ENCODE measurements around the gene SCN1B. TPM values are rescaled to one million over a fixed set of nuclear protein-coding genes. Genes with fewer than 3 reads are reported as not detected.

Gene SCN1B
- total RNA-seq, 4 donors from 2014 or later = 0.60 to 14.2 (median 3.2) TPM

DNA sequence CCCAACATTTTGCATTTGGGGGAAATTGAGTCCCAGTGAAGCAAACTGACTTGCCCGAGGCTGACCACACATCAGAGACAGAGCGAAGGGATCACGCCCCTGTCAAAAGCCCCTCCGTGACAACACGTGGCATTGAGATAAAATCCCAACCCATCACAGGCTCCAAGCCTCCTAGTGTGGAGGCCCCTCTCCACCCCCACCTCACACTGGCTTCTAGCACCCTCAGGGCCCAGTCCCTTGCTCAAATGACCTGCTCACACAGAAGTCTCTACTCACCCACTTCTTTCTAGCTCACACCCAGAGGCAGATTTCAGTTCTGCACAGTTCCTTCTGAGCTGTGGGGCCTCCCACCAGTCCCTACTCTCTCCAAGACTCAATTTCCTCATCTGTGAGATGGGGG is 21.5 kb downstream of the SCN1B start:
- intact Hi-C loops (cut with DNase I; ENCODE audit: low total_unique reads) (no loop called here), in situ Hi-C loops (cut with MboI; ENCODE audit: low pct_ligation_motif_present in 1 of 4, low pct_unique_long_range_greater_than_20kb in 1 of 4, low sequenced_read_pairs in 3 of 4) (no loop called here)
- Histone ChIP-seq H3K4me3 (no peak overlapping the region), H3K36me3 (no peaks in the 10 kb centered on the region), H3K4me1 (no peaks in the 10 kb centered on the region), H3K27ac (no peak overlapping the region), H3K9me3 (no peaks in the 10 kb centered on the region), H3K27me3 (peaks cover 10% of the 10 kb centered on the region)
- TF ChIP-seq, protein P1, sequence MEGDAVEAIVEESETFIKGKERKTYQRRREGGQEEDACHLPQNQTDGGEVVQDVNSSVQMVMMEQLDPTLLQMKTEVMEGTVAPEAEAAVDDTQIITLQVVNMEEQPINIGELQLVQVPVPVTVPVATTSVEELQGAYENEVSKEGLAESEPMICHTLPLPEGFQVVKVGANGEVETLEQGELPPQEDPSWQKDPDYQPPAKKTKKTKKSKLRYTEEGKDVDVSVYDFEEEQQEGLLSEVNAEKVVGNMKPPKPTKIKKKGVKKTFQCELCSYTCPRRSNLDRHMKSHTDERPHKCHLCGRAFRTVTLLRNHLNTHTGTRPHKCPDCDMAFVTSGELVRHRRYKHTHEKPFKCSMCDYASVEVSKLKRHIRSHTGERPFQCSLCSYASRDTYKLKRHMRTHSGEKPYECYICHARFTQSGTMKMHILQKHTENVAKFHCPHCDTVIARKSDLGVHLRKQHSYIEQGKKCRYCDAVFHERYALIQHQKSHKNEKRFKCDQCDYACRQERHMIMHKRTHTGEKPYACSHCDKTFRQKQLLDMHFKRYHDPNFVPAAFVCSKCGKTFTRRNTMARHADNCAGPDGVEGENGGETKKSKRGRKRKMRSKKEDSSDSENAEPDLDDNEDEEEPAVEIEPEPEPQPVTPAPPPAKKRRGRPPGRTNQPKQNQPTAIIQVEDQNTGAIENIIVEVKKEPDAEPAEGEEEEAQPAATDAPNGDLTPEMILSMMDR (IDR thresholded peaks at IDR 0.05) = no peak
- no peak for TF ChIP-seq POLR2A (IDR thresholded peaks at IDR 0.05)
- 90% methylated on average over 5 of the region's 5 CpGs; no CpG with 5 or more reads in 1 of the 2 donors for WGBS, 2 donors (ENCODE audit: low coverage in 1 of 2)
- DNase-seq = no peak

DNA sequence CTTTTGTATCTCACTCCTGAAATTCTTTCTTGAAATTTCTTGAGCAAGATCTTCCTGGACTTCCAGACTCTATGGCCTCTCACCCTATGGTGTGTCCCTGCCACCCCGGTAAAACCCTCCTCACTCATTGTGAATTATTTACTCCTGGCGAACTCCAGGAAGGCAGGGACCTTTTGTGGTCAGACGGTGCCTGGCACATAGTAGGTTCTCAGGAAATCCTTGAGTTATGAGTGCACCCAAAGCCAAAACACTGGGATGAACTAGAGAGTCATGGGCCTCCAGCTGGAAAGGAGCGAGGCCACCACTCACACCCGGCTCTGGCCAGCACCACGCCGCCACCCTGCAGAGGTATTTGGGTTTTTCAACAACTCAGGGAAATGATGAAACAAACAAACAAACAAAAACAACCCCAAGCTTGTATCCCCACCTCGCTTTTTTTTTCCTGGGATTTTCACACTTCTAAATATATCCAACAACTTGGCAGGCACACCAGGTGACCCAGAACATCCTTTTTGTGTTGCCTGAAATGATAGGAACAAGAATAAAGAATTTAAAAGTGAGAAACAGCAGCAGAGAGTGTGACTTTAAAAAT is 22.4 kb downstream of the SCN1B start:
- DNase-seq = no peak
- no peaks in the 10 kb centered on the region for H3K36me3 ChIP-seq
- no peaks in the 10 kb centered on the region for H3K4me1 ChIP-seq
- no peaks in the 10 kb centered on the region for H3K9me3 ChIP-seq
- H3K27ac ChIP-seq = no peak overlapping the region
- TF ChIP-seq POLR2A (IDR thresholded peaks at IDR 0.05) = no peak
- TF ChIP-seq, protein P1 (IDR thresholded peaks at IDR 0.05) = no peak
- TF ChIP-seq EP300 (IDR thresholded peaks at IDR 0.05; ENCODE audit: low read depth) = no peak
- no peak for TF ChIP-seq POLR2AphosphoS5 (IDR thresholded peaks at IDR 0.05)
- in situ Hi-C loops (cut with MboI; ENCODE audit: low pct_ligation_motif_present in 1 of 4, low pct_unique_long_range_greater_than_20kb in 1 of 4, low sequenced_read_pairs in 3 of 4) = no loop called here
- peaks cover 10% of the 10 kb centered on the region for H3K27me3 ChIP-seq
- intact Hi-C loops (cut with DNase I; ENCODE audit: low total_unique reads) = no loop called here
- WGBS, 2 donors (ENCODE audit: low coverage in 1 of 2) = 81 to 85% methylated on average over 5 to 8 of the region's 8 CpGs
- H3K4me3 ChIP-seq = no peak overlapping the region

DNA sequence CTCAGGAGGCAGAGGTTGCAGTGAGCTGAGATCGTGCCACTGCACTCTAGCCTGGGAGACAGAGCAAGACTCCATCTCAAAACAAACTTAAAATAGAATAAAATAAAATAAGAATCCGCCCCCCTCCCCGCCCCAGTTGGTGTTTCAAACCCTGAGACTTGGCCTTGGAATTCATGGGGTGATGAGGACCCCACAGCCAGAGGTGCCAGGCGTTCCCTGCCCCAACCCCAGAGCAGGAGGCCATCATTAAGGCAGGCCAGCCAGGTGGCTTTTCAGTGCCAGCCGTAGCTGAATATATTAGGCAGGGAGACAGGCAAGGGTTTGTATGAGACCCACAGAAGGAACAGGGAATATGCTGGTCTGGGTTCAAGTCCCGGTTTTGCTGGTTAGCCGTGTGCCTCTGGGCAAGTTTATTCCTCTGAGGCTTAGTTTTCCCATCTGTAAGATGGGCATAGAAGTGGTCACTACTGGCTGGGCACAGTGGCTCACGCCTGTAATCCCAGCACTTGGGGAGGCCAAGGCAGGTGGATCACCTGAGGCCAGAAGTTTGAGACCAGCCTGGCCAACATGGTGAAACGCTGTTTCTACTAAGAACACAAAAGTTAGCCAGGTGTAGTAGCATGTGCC is 23.5 kb downstream of the SCN1B start:
- no peaks in the 10 kb centered on the region for H3K9me3 ChIP-seq
- intact Hi-C loops (cut with DNase I; ENCODE audit: low total_unique reads) = no loop called here
- no peak overlapping the region for H3K4me3 ChIP-seq
- H3K36me3 ChIP-seq = no peaks in the 10 kb centered on the region
- H3K4me1 ChIP-seq = no peaks in the 10 kb centered on the region
- peaks cover 10% of the 10 kb centered on the region for H3K27me3 ChIP-seq
- DNase-seq = no peak
- in situ Hi-C loops (cut with MboI; ENCODE audit: low pct_ligation_motif_present in 1 of 4, low pct_unique_long_range_greater_than_20kb in 1 of 4, low sequenced_read_pairs in 3 of 4) = no loop called here
- H3K27ac ChIP-seq = no peak overlapping the region
- TF ChIP-seq, protein P1 (IDR thresholded peaks at IDR 0.05) = no peak
- TF ChIP-seq POLR2AphosphoS5 (IDR thresholded peaks at IDR 0.05) (no peak), EP300 (IDR thresholded peaks at IDR 0.05; ENCODE audit: low read depth) (no peak), POLR2A (IDR thresholded peaks at IDR 0.05) (no peak)
- 76 to 81% methylated on average over 5 to 9 of the region's 9 CpGs for WGBS, 2 donors (ENCODE audit: low coverage in 1 of 2)

DNA sequence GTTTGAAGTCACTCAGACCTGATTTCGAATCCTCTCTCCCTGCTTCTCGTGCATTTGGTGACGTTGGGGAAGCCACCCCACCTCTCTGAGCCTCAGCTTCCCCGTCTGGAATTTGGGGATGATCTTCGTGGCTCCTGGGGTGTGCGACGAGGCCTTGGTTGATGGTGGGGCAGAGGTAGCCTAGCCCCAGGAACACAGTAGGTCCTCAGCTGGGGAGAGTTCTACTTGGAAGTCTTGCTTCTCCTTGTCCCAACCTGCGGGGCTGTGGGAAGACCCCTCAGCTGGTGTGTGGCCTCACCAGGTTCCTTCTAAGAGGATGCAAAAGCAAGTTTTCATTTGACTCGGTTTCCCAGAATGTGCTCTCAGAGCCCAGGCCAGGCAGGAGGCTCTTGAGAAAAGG is 24.4 kb downstream of the SCN1B start:
- 60 to 84% methylated on average over 1 to 9 of the region's 9 CpGs for WGBS, 2 donors (ENCODE audit: low coverage in 1 of 2)
- DNase-seq = no peak
- H3K27me3 ChIP-seq = peaks cover 10% of the 10 kb centered on the region
- in situ Hi-C loops (cut with MboI; ENCODE audit: low pct_ligation_motif_present in 1 of 4, low pct_unique_long_range_greater_than_20kb in 1 of 4, low sequenced_read_pairs in 3 of 4) = no loop called here
- no peak overlapping the region for H3K4me3 ChIP-seq
- H3K36me3 ChIP-seq = no peaks in the 10 kb centered on the region
- H3K9me3 ChIP-seq = no peaks in the 10 kb centered on the region
- no peak overlapping the region for H3K27ac ChIP-seq
- TF ChIP-seq EP300 (IDR thresholded peaks at IDR 0.05; ENCODE audit: low read depth) (no peak), POLR2A (IDR thresholded peaks at IDR 0.05) (no peak), POLR2AphosphoS5 (IDR thresholded peaks at IDR 0.05) (no peak)
- TF ChIP-seq, protein P1 (IDR thresholded peaks at IDR 0.05) = no peak
- no peaks in the 10 kb centered on the region for H3K4me1 ChIP-seq
- intact Hi-C loops (cut with DNase I; ENCODE audit: low total_unique reads) = no loop called here

All from transverse colon (tissue), 4 donors.